Measurements from ENCODE around the gene HDAC4. TPM values are rescaled to one million over a fixed set of nuclear protein-coding genes. Genes with fewer than 3 reads are reported as not detected.

Gene HDAC4
- total RNA-seq, 1 donor, result 28.3 TPM

DNA sequence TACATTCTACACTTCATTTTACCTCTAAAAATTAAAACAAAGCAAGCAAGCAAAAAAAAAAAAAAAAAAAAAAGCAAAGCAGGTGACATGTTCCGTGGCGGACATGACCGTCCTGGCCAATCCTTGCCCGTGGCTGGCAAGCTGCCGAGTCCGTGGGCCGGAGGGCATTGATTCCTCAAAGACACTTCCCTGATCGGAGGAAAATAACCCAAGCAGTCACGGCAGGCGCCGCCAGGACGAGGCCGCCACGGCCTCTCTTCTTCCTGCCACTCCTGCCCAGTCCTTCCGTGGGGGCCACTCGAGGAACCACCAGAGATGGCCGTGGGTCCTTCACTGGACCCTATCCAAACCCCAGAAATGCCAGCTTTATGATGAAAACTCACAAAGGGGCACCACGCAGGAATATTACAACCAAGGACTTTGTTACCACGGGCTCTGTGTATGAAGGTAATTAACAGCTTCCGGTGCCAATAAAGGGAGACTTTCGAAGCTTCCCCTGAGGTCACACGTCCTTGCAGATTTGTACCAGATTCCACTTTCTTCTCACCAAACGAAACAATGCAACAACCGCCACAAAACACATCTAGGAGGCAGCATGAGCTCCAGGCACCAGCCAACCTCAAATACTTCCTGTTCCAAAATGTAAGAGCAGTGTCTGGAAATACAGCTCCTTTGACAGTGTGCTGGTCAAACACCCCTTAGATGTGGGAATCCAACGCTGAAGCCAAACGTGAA lies 170.3 kb downstream of the HDAC4 start:
- H3K4me3 ChIP-seq (ENCODE audit: low read depth, low read length), result no peak overlapping the region
- no peak for DNase-seq (ENCODE audit: low read depth)
- TF ChIP-seq, protein P1, sequence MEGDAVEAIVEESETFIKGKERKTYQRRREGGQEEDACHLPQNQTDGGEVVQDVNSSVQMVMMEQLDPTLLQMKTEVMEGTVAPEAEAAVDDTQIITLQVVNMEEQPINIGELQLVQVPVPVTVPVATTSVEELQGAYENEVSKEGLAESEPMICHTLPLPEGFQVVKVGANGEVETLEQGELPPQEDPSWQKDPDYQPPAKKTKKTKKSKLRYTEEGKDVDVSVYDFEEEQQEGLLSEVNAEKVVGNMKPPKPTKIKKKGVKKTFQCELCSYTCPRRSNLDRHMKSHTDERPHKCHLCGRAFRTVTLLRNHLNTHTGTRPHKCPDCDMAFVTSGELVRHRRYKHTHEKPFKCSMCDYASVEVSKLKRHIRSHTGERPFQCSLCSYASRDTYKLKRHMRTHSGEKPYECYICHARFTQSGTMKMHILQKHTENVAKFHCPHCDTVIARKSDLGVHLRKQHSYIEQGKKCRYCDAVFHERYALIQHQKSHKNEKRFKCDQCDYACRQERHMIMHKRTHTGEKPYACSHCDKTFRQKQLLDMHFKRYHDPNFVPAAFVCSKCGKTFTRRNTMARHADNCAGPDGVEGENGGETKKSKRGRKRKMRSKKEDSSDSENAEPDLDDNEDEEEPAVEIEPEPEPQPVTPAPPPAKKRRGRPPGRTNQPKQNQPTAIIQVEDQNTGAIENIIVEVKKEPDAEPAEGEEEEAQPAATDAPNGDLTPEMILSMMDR (IDR thresholded peaks at IDR 0.05; ENCODE audit: insufficient read depth, low read length), result no peak

DNA sequence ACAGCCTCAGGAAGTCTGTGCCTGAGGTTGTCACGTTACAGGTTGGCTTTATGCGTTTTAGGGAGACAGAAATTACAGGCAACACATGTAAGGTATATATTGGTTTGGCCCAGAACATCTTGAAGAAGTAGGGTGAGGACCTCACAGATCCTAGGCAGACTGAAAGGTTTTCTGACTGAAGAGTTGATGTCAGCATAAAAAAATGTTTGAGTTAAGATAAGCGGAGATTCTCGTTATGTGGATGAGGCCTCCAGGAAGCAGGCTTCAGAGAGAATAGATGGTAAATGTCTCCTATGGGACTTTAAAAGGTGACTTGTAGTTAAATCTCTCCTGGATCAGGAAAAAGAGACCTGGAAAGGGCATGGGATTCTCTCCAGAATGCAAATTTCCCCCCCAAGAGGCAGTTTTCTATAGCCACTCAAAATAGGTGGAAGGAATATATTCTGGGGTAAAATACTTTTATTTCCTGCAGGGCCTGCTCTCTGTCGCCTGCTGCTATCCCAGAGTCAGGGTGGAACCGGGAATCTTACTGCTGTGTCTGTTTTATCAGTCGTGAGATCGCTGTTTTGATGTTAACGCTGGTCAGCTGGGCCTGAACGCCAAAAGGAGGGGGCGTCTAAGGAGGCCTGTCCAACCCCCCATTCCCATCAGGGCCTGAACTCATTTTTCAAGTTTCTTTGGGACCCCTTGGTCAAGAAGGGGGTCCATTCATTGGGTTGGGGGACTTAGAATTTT lies 171.1 kb downstream of the HDAC4 start:
- H3K4me3 ChIP-seq (ENCODE audit: low read depth, low read length), result no peak overlapping the region
- TF ChIP-seq, protein P1 (IDR thresholded peaks at IDR 0.05; ENCODE audit: insufficient read depth, low read length), result no peak
- no peak for DNase-seq (ENCODE audit: low read depth)

DNA sequence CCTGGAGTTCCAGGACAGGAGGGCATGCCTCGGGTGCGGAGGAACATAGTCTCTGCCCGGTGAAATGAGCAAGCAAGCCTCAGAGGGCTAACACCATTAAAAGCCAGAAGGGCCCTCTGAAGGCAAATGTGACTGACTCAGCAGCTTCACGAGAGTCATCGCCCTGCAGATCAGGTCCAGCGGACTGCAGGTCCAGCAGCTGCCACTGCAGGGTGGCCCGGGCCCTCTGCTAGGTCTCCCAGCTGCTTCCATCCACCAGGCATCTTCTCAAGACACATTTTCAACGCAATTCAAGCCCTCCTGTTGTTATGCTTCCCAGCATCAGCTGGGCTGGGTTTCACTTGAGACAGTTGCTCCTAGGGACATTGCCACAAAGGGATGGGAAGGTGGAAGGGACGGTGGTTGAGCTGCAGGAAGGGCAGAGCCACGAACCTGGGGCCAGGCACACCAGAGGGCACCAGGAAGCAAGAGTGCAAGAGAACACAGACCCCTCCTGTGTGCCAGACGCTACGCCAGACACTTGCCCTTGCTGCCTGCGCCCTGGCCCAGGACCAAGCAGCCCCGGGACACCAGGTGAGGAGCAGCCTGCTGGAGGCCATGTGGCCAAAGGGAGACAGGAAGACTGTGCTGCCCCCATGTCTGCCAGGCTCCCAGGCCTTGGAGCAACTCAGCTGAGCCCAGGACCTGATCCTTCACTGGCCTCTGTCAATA lies 173.0 kb downstream of the HDAC4 start:
- TF ChIP-seq, protein P1 (IDR thresholded peaks at IDR 0.05; ENCODE audit: insufficient read depth, low read length), result no peak
- no peak for DNase-seq (ENCODE audit: low read depth)
- H3K4me3 ChIP-seq (ENCODE audit: low read depth, low read length), result no peak overlapping the region

DNA sequence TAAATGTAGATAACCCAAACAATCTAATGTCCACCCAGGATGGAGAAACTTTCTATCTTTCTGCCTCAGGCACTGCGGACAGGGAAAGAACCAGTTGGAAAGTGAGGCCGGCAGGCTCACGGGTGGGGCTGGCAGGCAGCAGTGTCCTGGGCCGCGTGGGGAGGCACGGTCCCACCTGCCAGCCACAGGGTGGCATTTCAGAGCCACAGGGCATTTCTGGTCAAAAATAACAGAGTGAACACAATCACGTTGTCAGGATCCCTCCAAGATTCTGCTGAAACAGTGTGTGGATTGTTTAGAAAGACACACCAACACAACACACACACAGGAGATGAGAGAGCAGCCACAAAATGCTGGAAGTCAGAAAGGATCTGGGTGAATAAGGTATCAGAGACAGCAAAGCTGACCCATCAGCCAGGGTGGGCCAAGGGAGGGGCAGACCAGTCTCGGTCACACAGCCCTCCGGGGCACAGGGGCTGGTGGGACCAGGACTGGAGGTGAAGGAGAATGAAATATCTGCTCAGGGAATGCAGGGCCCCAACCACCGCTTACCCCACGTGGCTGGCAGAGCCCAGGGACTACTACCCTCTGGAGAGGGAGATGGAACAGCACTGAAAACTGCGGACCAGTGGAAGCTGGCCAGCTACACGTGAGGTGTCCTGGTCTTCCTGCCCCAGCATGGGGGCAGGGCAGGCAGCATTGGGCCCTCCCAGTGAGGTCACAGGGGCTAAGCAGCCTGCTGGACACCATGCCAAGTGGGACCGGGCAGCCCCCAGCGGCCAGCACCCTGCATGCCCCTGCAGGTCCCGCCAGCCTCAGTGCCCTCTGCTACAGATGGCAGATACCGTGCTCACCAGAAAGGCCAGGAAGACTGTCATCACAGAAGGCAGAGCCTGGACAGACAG lies 173.9 kb downstream of the HDAC4 start:
- TF ChIP-seq, protein P1 (IDR thresholded peaks at IDR 0.05; ENCODE audit: insufficient read depth, low read length), result no peak
- H3K4me3 ChIP-seq (ENCODE audit: low read depth, low read length), result no peak overlapping the region
- DNase-seq (ENCODE audit: low read depth), result no peak

DNA sequence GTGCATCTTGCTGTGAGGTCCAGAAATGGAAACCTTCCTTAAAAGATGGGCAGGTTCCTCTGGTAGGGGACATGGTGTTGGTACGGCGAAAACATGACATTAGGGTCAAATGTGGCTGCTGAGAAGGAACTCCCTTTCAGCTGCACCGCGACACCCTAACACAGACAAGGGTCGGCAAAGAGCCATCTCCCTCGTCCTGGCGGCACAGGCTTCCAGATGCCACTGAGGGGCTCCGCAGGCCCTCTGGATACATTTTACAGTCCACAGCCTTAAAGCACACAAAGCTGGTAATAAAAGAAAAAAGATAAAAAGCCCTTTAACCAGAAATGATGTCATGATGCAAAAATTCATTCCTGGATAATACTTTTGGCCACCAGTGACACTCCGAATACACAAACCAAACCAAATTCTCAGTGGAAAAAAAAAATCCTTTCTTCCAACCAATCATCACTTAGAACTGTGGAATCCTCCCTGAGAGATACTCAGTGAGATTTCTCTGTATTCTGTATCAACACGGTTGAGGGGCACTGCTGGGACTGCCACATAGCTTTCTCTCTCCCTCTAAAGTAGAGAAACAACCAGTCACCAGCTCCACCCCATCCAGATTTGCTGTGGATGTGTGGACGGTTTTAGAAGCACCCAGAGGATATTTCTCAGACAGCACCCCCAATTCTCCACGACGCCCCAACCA lies 174.8 kb downstream of the HDAC4 start:
- peak; percentile 94 for DNase-seq (ENCODE audit: low read depth)
- peak overlapping the region; percentile 13 for H3K4me3 ChIP-seq (ENCODE audit: low read depth, low read length)
- TF ChIP-seq, protein P1 (IDR thresholded peaks at IDR 0.05; ENCODE audit: insufficient read depth, low read length), result peak; percentile 31

All from fibroblast of the aortic adventitia (primary cell).